HG02938 (cell line): ENCODE data around the gene CPM.

Experiments
- ATAC-seq: cut with Tn5 transposase; IDR thresholded peaks from one replicate; pipeline ENCODE4 v1.9.1; 2021; ENCODE audit warnings: mild to moderate bottlenecking, moderate library complexity; ENCODE audit not compliant: unreplicated experiment

Gene CPM

GRCh38 chr12:68880660-68881325, 52.2 kb downstream of the CPM start:
- no peak for ATAC-seq

DNA sequence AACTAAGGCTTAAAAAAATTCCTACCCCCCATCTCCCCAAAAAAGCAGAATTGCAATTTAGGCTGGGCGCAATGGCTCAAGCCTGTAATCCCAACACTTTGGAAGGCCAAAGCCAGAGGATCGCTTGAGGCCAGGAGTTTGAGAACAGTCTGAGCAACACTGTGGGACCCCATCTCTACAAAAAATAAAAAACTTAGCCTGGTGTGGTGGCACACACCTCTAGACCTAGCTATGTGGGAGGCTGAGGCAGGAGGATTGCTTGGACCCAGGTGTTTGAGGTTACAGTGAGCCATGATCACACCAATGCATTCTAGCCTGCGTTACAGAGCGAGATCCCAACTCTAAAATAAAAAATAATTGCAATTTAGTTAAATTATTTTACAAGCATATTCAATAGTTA, 54.1 kb downstream of the CPM start:
- no peak for ATAC-seq

DNA sequence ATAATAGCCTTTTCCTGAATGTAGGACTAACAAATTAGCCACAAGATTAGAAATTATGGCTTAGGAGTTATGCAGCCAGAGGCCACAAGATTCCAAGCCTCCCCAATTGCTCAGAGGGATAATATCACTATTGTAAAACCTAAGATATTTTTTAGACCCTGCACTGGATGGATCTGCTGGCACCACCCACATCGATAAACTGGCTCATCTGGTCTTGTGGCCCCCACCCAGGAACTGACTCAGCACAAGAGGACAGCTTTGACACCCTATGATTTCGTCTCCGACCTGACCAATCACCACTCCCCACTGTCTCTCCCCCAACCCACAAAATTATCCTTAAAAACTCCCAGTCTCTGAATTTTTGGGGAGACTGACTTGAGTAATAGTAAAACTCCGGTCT, 54.7 kb downstream of the CPM start:
- no peak for ATAC-seq

- ATAC-seq = no peak
Observed at GRCh38 chr12:68877583-68877982, 55.4 kb downstream of the CPM start.

DNA sequence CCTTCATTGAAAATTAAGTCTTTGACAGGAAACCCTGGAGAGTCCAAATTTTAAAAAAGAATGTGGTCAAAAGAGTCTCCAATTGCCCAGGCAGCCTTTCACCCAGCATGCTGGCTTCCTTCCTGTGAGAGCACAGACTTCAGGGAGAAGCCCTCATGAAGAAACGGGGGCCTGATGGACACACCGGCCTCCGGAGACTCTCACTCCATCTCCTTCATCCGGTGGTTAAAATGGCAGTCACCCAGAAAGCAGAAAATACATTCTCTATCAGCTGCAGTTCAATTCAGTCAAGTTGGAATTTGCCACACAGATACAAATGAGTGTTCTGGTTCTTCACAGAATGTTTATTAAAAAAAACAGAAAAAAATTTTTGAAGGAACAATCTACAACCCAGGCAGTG, 56.5 kb downstream of the CPM start:
- no peak for ATAC-seq

GRCh38 chr12:68873316-68873715, 59.7 kb downstream of the CPM start:
- no peak for ATAC-seq

DNA sequence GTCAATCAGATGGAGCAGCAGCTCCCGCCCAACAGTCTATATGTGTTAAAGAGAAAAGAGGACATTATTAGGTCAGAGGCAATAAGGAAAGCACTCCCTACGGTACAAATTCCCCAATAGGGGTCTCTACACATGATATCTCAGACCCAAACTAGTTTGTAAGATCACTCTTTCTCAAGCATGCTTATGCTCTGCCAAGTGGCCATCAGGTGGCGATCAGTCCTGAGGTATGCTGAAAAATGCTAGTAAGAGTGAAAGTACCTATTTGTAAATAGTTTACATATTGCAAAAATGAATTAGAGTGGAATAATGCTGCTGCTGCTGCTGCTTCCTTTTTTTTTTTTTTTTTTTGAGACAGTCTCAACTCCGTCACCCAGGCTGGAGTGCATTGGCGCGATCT, 61.0 kb downstream of the CPM start:
- ATAC-seq = no peak

DNA sequence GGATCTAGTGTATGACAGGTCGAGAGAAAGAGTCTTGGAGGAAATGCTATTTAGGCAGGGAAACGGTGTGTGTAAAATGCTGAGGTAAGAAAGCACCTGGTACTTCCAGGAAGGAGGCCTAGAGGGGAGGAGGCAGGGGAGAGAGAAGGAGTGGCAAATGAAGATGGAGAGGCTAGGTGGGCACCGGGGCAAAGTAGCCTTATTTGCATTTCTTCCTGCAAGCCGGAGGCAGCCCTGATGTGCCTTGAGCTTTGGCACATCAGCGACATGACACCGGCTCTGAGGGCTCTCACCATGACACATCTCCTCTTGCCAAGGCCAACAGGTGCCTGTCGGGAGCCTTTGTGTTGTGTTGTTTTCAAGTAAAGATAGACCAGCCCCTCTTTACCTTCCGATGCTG, 61.6 kb downstream of the CPM start:
- no peak for ATAC-seq

- no peak for ATAC-seq
Observed at GRCh38 chr12:68870443-68870842, 62.5 kb downstream of the CPM start.

GRCh38 chr12:68870011-68870410, 63.0 kb downstream of the CPM start:
- no peak for ATAC-seq

DNA sequence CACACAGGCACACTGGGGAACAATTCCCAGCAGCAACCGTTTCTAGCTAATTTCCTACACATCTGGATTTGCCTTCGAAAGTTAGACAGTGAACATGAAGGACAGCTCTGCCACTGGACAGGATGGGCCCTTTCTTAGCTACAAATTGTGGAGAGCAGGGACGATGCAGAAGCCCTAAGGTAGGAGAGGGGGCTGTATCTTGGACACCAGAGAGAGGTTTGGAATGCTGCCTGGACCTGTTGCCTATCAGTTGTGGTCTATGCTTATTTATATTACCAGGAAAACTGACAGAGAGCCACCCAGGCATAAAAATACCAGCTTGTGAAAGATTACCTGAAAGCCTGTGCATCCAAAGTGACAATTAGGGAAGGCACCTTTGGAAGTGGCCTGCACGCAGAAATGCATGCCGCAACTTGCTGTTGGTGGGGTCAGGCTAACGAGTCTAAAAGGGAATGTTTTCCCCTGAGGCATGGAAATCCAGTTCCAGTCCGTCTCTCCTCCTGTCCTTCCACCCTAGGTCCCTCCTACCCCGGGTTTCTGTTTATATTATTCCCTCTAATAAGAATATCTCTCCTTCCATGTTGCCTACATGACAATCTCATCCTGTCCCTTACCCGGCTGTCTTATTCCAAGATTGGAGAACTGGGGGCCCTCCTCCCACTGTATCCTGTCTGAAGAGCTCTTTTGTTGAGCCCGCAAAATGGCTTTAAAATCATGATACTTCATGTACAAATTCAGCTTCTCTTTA, 64.8 kb downstream of the CPM start:
- ATAC-seq = no peak

GRCh38 chr12:68867606-68868005, 65.4 kb downstream of the CPM start:
- no peak for ATAC-seq

- ATAC-seq = no peak
Observed at GRCh38 chr12:68866950-68867349, 66.0 kb downstream of the CPM start.

DNA sequence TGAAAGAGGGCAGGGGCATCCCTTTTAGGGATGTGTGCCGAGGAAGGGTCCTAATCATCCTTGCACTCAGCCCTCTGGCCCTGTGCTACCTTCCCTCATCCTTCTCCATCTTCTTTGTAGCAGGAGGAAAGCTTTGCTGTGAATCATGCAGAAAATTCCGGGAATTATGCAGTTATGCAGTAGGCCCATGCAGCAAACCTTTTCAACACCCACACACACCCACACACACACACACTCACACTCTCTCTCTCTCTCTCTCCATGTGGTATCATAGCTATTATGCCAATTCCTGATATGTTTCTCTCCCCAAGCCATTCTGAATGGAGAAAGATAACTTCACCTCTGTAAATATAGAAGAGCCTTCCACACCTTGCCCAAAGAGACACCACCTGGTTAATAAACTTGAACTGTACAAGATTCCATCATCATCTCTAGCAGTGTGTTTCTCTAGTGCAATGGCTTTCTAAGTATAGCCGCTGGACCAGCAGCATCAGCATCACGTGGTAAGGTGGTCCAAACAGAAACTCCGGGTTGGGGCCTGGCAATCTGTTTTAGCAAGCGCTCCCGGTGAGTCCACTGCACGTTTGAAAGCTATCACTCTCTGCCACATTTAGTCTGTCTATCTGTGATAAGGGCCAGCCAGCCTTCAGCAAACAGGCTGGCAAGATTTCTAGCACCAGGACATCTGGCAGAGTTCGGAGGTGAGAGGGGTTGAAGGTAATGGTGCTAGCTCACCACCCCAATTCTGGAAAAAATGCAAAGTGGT, 67.4 kb downstream of the CPM start:
- ATAC-seq = no peak

- no peak for ATAC-seq
Observed at GRCh38 chr12:68864604-68865003, 68.4 kb downstream of the CPM start.

DNA sequence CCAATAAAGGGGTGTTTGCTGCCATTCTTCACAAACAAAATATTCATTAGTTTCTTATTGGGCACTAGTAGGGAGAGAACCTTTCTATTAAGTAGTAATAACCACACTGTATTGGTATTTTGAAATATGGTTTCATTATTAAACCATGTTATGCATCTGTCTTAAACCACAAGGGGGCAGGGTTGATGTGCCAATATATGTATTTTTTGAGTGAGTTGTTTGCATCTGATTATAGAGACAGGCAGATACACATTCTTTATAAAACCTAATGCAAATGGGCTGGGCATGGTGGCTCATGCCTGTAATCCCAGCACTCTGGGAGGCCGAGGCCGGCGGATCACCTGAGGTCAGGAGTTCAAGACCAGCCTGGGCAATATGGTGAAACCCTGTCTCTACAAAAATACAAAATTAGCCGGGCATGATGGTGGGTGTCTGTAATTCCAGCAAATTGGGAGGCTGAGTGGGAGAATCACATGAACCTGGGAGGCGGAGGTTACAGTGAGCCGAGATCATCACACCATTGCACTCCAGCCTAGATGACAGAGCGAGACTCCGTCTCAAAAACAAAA, 69.0 kb downstream of the CPM start:
- peak; percentile 73 for ATAC-seq

GRCh38 chr12:68863109-68863770, 69.7 kb downstream of the CPM start:
- ATAC-seq = no peak

GRCh38 chr12:68861890-68862289, 71.1 kb downstream of the CPM start:
- ATAC-seq = no peak

DNA sequence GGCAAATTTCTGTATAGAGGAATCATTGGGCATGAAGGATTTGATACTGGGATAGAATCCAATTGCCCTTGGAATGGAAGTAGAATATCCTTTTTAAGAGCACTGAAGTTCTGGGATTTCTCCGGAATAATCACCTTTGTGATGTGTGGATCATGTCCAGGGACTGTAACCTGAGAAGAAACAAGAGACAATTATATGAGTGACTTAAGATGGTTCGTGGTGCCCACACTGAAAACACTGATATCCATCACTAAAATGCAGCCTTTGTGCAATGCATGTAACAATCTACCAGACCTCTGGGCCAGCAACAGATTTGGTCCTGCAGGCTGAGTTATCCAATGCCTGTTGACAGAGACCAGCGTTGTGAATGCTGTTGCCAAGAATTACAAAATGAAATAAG, 76.5 kb downstream of the CPM start:
- no peak for ATAC-seq

DNA sequence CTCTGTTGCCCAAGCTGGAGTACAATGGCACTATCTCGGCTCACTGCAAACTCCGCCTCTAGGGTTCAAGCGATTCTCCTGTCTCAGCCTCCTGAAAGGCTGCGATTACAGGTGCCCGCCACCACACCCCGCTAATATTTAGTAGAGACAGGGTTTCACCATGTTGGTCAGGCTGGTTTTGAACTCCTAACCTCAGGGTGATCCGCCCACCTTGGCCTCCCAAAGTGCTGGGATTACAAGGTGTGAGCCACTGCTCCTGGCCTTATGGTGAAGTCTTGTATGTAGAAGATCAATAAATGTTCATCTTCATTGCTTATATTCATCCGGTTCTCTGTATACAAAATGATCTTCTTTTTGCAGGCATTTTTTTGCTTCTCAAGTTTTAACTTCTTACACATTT, 77.2 kb downstream of the CPM start:
- no peak for ATAC-seq

- ATAC-seq = no peak
Observed at GRCh38 chr12:68855111-68855510, 77.9 kb downstream of the CPM start.
